ENCODE measurements around the gene TIAM1.

DNA sequence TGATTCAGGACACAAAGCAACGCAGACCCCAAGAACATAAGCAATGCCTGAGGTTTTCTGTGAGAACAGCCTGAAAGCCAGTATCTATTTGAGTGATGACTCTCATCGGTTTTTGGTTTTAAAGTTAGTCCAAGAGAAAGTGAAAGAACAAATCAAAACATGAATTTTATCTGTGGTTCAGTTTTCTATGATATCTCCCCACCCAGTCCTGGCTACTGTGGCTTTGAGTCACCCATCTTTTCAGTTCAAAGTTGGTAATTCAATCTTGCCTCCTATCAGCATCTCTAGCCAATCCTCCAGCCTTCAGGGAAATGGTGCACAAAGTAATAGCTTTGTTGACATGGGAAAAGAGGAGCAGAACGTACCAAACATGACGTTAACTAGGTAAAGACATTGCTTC, 265.3 kb downstream of the TIAM1 start:
- TF ChIP-seq GATA2 (IDR thresholded peaks at IDR 0.05; ENCODE audit: low read depth, low read length) (no peak), GATA3 (IDR thresholded peaks at IDR 0.05; ENCODE audit: low read depth, low read length) (no peak)

Measured in SH-SY5Y (cell line).